Naive thymus-derived CD8-positive, alpha-beta T cell (primary cell): ENCODE measurements around the gene ALKBH8. TPM values are rescaled to one million over a fixed set of nuclear protein-coding genes. Genes with fewer than 3 reads are reported as not detected.
"Not testable (repeated sequence)": the region's sequence is repeated elsewhere in the genome, so short reads cannot be mapped to it uniquely, and the experiment has no call there.

Source experiments
- ATAC-seq, 2 donors: fragments of 150-1000 bp; cut with Tn5 transposase in 1 of 2; sonication (Bioruptor Pico), chemical (Tn5 transposase) in 1 of 2; 1 replicate in 1 of 2; 2 replicates in 1 of 2; pipeline ENCODE4 v1.10.0; 2021; ENCODE audit warnings: mild to moderate bottlenecking in 2 of 2, moderate library complexity in 2 of 2
- POLR2A ChIA-PET: fragments of 350-600 bp; sonication (Branson Sonifier 250); formaldehyde crosslinking; loops from one replicate; lab custom pipeline; 2021; ENCODE audit warnings: antibody characterized with exemption; lab: Charles Lee
- DNase-seq, 10 donors: peaks; one replicate each; pipeline versions ENCODE4 v3.0.0 to v3.0.0-alpha.2; 2020 to 2022
- H3K27ac Mint-ChIP-seq, 10 donors: one replicate each; pipeline ENCODE4 v1.8.0; 2020 to 2022; ENCODE audit warnings: mild to moderate bottlenecking in 10 of 10, mixed read lengths in 10 of 10, moderate library complexity in 4 of 10, inconsistent platforms in 1 of 10
- H3K27me3 Mint-ChIP-seq, 5 donors: one replicate each; pipeline ENCODE4 v1.8.0; 2021 to 2022; ENCODE audit warnings: mixed read lengths in 5 of 5
- H3K36me3 Mint-ChIP-seq, 3 donors: one replicate each; pipeline ENCODE4 v1.8.0; 2020 to 2022; ENCODE audit warnings: mixed read lengths in 3 of 3, mild to moderate bottlenecking in 2 of 3, inconsistent platforms in 1 of 3
- H3K4me1 Mint-ChIP-seq, 4 donors: one replicate each; pipeline ENCODE4 v1.8.0; 2021 to 2022; ENCODE audit warnings: mixed read lengths in 4 of 4
- H3K4me3 Mint-ChIP-seq, 10 donors: one replicate each; pipeline ENCODE4 v1.8.0; 2020 to 2022; ENCODE audit warnings: mild to moderate bottlenecking in 10 of 10, mixed read lengths in 10 of 10, moderate library complexity in 6 of 10, inconsistent platforms in 1 of 10
- H3K9me3 Mint-ChIP-seq, 9 donors: one replicate each; pipeline ENCODE4 v1.8.0; 2020 to 2022; ENCODE audit warnings: mixed read lengths in 9 of 9, mild to moderate bottlenecking in 3 of 9, inconsistent platforms in 1 of 9, moderate library complexity in 1 of 9
- polyA plus RNA-seq, 3 donors: library from polyadenylated mRNA; unstranded; fragments of 300-500 nt; fragmentation: Illumina TruSeq; gene quantifications; one replicate each; pipeline ENCODE4 v1.2.3, GENCODE V29; 2021
- total RNA-seq, 8 experiments: library from RNA in 2 of 8; stranded (reverse) in 2 of 8; gene quantifications; one replicate each; pipeline ENCODE4 v1.2.3 and lab custom pipeline; 2021 to 2026

Gene ALKBH8
- total and polyA plus RNA-seq, 5 experiments from 2014 or later: 6.1 to 18.2 (median 11.9) TPM

DNA sequence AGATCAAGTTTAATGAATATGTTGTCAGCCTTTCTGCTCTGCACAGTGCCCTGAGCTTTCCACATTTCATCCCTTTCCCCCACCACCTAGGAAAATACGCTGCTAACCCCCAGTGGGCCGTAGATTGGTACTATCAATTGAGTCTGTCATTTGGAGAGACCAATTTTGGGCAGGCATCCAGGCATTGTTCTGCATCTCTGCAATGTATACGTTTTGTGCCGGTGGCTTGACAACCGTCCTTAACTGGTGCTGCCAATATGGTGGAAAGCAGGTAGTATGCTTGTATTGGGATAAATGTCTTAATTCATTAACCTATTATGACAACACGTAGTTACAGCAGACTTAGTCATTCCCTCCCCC, 26.7 kb upstream of the ALKBH8 start:
- Mint-ChIP-seq H3K27me3 (peaks cover 55 to 84% (median 75%) of the 10 kb centered on the region in 5 donors), H3K36me3 (peaks cover 0 to 12% (median 3%) of the 10 kb centered on the region in 3 donors), H3K9me3 (peaks cover 0 to 5% (median 0%) of the 10 kb centered on the region in 9 donors), H3K4me1 (peaks cover 13 to 29% (median 27%) of the 10 kb centered on the region in 4 donors), H3K4me3 (peak overlapping the region; percentile 81 to 95 (median 88)), H3K27ac (peak overlapping the region in 1 of 10 donors; percentile 70)
- peak; percentile 15 for ATAC-seq
- DNase-seq: no peak
- POLR2A ChIA-PET: no interaction called here

DNA sequence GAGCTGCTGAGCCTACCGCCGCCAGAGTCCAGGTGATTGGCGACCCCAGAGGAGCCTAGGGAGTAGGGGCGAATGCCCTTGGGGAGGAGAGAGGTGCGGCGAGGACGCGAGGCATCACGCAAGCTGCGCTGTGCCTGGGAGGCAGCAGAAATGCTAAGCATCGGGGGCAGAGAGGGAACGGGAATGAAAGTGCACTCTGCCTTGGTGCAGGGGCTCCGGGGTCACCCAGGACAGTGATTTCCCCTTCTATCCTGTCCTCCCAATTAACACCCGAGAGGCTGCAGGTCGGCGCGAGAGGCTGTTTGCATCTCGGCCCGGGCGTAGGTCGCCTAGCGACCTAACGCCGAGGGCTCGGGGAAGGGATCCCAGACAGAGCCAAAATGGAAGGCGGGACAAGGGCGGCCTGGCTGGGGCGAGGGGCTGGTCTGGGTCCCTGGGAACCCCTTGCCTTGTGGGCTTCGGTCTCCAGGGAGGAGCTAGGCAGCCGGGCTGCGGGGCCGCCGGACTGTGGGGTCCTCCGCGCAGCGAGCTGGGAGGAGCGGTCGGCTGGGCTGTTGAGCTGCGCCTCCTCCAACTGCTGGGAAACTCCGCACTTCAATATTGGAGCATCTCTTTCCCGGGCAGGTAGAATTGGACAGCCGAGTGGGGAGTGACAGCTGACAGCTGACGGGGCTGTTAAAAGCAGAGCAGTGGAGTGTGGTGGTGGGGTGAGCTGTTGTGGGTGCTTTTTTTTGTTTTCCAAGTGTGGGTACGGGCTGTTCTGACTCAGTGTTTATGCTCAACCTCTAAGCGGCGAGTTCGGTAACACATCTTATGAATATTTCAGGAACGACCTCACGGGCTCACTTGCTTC, 26.1 kb upstream of the ALKBH8 start:
- Mint-ChIP-seq H3K27ac (peak overlapping the region in 2 of 10 donors; percentile 67 to 70), H3K27me3 (peaks cover 54 to 84% (median 77%) of the 10 kb centered on the region in 5 donors)
- POLR2A ChIA-PET: no interaction called here

DNA sequence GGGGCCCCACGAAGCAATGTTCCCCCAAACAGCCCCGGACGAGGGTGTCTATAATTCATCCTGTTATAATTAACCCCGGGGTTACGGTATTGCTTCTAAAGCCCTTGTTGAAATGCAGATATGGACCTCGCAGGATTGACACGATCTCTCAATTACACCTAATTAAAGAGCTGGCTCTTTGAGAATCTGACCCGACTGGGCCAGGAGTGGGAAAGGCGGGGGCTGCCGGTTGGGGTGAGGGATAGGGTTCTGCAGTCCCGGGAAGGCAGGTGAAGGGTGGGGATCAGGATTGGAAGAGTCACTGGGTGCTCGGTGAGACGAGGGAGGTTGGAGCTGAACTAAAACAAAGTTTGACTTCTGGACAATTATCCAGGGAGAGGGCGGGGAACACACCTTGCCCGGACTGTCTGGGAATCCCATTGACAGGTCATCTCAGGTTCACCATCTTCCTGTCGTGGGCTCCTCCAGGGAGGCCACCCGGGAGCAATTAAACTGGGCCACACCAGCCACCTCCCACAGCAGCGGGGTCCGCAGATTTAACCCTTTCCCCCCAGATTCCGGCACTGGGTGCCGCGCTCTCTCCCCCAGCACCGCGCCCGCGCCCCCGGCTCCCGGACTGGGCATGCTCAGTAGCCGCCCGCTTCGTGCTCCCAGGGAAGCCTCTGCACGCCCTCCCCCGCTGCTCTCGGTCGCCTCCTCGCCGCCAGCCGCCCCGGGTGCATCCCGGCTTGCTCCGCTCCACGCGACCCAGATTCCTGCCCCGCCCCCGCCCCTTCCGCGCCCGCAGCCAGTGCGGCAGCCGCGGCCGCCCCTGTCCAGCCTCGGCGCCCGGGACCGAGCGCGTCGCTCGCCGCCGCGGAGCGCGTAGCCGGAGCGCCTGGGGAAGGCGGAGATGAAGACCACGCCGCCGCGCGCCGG, 25.2 kb upstream of the ALKBH8 start, which contains the start of gene ELMOD1:
Gene ELMOD1, plus strand, starts transcription at position 688 of the 918 bp plus-strand sequence. CDS start 27,043 bp downstream, outside the sequence.
- peaks cover 60 to 87% (median 82%) of the 10 kb centered on the region in 5 donors for H3K27me3 Mint-ChIP-seq
- peak within 1 kb of the TSS in 5 of 10 donors; percentile 25 to 90 (median 67) for H3K27ac Mint-ChIP-seq
- POLR2A ChIA-PET: interaction anchor here (0.9 kb wide), 1 partner anchor 18 kb away, joined by 3 read pairs; no protein-coding TSS in a partner anchor
- peaks cover 0 to 12% (median 3%) of the 10 kb centered on the region in 3 donors for H3K36me3 Mint-ChIP-seq
- ATAC-seq (peak; percentile 54 to 56), DNase-seq (peak in 7 of 10 donors; percentile 22 to 60 (median 25))
- peaks cover 0 to 5% (median 0%) of the 10 kb centered on the region in 9 donors for H3K9me3 Mint-ChIP-seq
- H3K4me1 Mint-ChIP-seq: peaks cover 13 to 29% (median 27%) of the 10 kb centered on the region in 4 donors
- H3K4me3 Mint-ChIP-seq: peak within 1 kb of the TSS; percentile 81 to 95 (median 88)

More for the DNA sequence above, 26.1 kb upstream of the ALKBH8 start:
- H3K4me1 Mint-ChIP-seq: peaks cover 13 to 29% (median 27%) of the 10 kb centered on the region in 4 donors
- H3K4me3 Mint-ChIP-seq: peak overlapping the region; percentile 81 to 95 (median 88)
- H3K36me3 Mint-ChIP-seq: peaks cover 0 to 12% (median 3%) of the 10 kb centered on the region in 3 donors
- DNase-seq (peak in 2 of 10 donors; percentile 14 to 15), ATAC-seq (peak; percentile 50 to 59)
- H3K9me3 Mint-ChIP-seq: peaks cover 0 to 5% (median 0%) of the 10 kb centered on the region in 9 donors

DNA sequence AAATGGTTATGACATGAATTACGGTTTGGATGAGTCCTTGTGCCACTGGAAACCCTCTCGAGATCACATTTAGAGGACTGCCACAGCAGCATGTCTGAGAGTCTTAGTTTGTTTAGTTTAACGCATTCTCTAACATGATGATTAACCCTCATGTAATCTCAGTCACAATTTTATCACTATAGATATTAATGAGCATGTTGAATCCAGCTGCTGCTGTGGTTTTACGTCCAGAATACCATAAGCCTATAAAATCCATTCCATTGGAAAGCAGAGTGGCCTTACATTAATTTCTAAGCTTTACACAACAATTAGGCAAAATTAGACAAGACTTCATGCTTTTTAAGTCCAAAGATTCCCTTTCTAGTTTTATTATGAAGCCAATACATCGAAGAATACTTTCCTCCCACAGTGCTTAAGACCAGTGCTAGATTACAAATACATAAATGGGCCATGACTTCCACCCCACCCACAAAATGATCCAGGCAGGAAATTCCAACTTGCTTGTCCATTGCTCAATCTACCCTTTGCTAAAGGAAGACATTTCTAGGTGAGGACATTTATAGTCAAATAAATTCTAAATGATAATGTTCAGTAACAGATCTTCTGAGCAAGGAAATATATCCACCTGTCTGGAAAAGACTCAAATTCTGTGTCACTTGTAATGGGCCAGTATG, 21.9 kb upstream of the ALKBH8 start:
- Mint-ChIP-seq H3K4me1 (peaks cover 13 to 24% (median 23%) of the 10 kb centered on the region in 4 donors), H3K27me3 (peaks cover 47 to 79% (median 67%) of the 10 kb centered on the region in 5 donors), H3K9me3 (peaks cover 0 to 5% (median 0%) of the 10 kb centered on the region in 9 donors), H3K36me3 (peaks cover 0 to 12% (median 3%) of the 10 kb centered on the region in 3 donors), H3K27ac (no peak overlapping the region), H3K4me3 (peak overlapping the region in 1 of 10 donors; percentile 12)
- DNase-seq (no peak), ATAC-seq (no peak)
- POLR2A ChIA-PET: no interaction called here

DNA sequence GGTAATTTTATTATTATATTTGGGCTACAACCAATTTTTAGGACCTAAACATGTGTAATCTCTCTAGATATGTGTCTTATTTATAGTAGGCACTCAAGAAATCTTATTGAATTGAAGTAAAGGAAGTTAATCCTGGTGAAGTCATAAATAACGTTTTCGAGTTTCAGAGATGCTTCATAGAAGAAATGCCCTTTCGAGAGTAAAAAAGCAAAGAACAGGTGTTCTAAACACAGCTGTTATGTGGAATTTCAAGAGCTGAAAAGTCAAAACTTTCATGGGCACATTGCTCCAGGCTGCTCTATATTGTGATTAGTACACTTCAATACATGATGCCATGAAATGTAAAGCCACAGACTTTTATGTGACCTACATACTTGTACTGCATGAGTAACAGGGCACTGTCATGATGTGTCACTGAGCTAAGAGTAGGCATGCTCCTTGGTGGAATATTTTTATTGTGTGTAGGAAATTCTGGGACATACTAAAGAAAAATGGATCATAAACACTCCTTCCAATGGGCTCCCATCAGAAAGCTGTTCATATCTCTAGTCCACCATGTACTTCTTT, 18.2 kb upstream of the ALKBH8 start:
- ATAC-seq: no peak
- H3K27me3 Mint-ChIP-seq: peaks cover 34 to 58% (median 49%) of the 10 kb centered on the region in 5 donors
- POLR2A ChIA-PET: no interaction called here

DNA sequence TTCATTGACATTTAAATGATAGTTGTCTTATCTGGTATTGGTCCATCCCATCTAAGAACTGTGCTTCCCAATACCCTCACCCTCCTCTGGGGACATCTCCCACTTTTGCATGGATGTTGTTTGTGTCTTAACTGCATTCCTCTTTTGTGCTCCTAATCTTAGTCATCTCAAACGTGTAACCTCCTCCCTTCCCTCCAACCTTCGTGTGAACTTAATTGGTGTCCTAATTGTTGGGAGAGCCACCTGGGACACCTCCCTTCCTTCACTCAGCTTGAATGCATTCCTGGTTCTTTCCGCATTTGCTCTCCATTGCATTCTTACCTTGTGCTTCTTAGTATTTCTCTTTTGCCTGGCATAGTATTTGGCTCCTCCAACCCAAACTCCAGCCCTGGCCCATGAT, 15.6 kb upstream of the ALKBH8 start:
- H3K9me3 Mint-ChIP-seq: peaks cover 0 to 7% (median 0%) of the 10 kb centered on the region in 9 donors
- ATAC-seq: no peak

More for the DNA sequence above, 18.2 kb upstream of the ALKBH8 start:
- Mint-ChIP-seq H3K27ac (no peak overlapping the region), H3K9me3 (peaks cover 0 to 10% (median 2%) of the 10 kb centered on the region in 9 donors), H3K4me3 (no peak overlapping the region), H3K36me3 (peaks cover 0 to 5% (median 0%) of the 10 kb centered on the region in 3 donors), H3K4me1 (no peaks in the 10 kb centered on the region)
- no peak for DNase-seq

DNA sequence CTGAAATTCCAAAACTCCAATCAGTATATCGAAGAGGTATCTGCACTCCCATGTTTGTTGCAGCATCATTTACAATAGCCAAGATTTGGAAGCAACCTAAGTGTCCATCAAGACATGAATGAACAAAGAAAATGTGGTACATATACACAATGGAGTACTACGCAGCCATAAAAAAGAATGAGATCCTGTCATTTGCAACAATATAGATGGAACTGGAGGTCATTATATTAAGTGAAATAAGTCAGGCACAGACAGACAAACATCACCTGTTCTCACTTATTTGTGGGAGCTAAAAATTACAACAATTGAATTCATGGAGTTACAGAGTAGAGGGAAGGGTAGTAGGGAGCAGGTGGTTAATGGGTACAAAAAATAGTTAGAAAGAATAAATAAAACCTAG, 13.6 kb upstream of the ALKBH8 start:
- H3K4me1 Mint-ChIP-seq, DNase-seq, H3K9me3 Mint-ChIP-seq, ATAC-seq, H3K4me3 Mint-ChIP-seq, POLR2A ChIA-PET, H3K27ac Mint-ChIP-seq, H3K36me3 Mint-ChIP-seq: not testable (repeated sequence)
- peaks cover 5 to 21% (median 14%) of the 10 kb centered on the region in 5 donors for H3K27me3 Mint-ChIP-seq

More for the DNA sequence above, 15.6 kb upstream of the ALKBH8 start:
- H3K4me3 Mint-ChIP-seq: no peak overlapping the region
- H3K27me3 Mint-ChIP-seq: peaks cover 10 to 35% (median 24%) of the 10 kb centered on the region in 5 donors
- POLR2A ChIA-PET: interaction anchor here (0.7 kb wide), 1 partner anchor 306 kb away, joined by 3 read pairs; no protein-coding TSS in a partner anchor
- no peaks in the 10 kb centered on the region for H3K36me3 Mint-ChIP-seq
- H3K4me1 Mint-ChIP-seq: no peaks in the 10 kb centered on the region
- no peak for DNase-seq
- H3K27ac Mint-ChIP-seq: peak overlapping the region in 2 of 10 donors; percentile 6 to 46

DNA sequence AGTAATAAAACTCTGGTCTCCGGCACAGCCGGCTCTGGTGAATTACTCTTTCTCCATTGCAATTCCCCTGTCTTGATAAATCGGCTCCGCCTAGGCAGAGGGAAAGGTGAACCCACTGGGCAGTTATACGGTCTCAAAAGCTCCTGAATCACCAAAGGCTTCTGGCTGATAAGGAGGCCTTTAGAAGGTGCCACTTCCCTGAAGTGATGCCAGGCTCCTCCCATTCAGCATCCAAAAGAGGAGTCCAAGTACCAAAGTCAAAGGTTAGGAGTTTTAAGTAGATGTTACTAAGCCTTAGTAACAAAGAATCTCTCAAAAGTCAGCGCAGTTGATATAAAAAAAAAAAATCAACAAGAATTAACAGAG, 11.8 kb upstream of the ALKBH8 start:
- DNase-seq (no peak), ATAC-seq (no peak)
- Mint-ChIP-seq H3K27ac (peak overlapping the region in 2 of 10 donors; percentile 43 to 57), H3K4me3 (no peak overlapping the region), H3K27me3 (peaks cover 0 to 14% (median 12%) of the 10 kb centered on the region in 5 donors), H3K9me3 (peaks cover 0 to 7% (median 0%) of the 10 kb centered on the region in 9 donors), H3K36me3 (no peaks in the 10 kb centered on the region), H3K4me1 (no peaks in the 10 kb centered on the region)
- POLR2A ChIA-PET: no interaction called here

DNA sequence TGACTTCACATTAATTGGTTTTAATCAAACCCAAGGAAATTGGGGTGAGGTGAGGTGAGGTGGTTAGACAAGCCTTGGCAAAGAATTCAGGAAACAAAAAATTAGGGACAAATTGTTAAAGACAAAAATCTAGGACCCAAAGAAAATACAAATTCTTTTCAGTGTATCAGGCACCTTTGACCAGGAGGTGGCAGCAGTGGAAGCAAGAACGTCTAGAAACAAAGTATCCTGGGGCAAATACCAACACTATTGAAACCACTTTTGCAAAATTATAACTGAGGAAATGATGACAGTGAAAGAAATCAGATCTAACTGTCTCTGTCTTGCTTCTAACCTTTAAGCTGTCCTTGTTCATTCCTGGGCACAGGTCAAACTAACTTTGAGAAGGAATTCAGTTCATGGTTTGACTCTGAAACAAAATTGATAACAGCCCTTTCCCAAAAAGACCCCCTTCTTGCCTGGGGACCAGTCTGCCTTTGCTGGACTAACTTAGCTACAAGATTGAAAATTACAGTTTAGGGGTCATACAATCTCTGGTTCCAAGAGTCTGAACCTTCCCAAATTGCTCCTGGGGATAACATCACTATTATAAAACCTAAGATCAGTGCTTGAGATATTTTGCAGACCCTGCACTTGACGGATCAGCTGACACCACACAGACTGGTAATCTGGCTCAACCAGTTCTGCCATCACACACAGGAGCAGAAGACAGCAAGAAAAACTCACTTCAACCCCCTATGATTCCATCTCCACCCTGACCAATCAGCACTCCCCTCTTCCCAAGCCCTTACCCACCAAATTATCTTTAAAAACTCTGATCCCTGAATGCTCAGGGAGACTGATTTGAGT, 11.2 kb upstream of the ALKBH8 start:
- H3K36me3 Mint-ChIP-seq, H3K9me3 Mint-ChIP-seq, POLR2A ChIA-PET, H3K4me1 Mint-ChIP-seq, H3K4me3 Mint-ChIP-seq: not testable (repeated sequence)
- H3K27me3 Mint-ChIP-seq: peaks cover 0 to 16% (median 10%) of the 10 kb centered on the region in 5 donors
- peak overlapping the region in 1 of 10 donors; percentile 57 for H3K27ac Mint-ChIP-seq
- peak in 9 of 10 donors; percentile 13 to 70 (median 41) for DNase-seq
- ATAC-seq: peak; percentile 54 to 56

DNA sequence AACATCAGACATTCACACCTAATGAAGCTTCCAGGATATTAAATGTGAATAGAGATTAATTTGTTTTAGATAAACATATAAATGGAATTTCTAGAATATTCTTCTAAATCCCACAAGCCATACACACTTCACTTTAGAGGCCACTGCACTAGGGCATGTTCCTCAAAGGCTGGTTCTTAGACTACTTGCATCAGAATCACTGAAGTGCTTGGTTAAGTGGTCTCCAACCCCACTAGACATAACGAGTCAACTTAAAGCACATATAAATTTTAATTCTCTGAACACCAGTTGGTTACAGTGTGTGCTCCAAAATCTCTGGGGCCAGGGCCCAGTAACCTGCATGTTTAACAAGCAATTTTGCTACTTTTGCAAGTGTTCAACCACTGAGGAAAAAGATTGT, 7.9 kb upstream of the ALKBH8 start:
- DNase-seq (no peak), ATAC-seq (no peak)
- no peaks in the 10 kb centered on the region for H3K36me3 Mint-ChIP-seq
- POLR2A ChIA-PET: no interaction called here
- H3K9me3 Mint-ChIP-seq: no peaks in the 10 kb centered on the region
- no peaks in the 10 kb centered on the region for H3K4me1 Mint-ChIP-seq
- no peak overlapping the region for H3K27ac Mint-ChIP-seq
- no peak overlapping the region for H3K4me3 Mint-ChIP-seq
- H3K27me3 Mint-ChIP-seq: peaks cover 0 to 9% (median 2%) of the 10 kb centered on the region in 5 donors

DNA sequence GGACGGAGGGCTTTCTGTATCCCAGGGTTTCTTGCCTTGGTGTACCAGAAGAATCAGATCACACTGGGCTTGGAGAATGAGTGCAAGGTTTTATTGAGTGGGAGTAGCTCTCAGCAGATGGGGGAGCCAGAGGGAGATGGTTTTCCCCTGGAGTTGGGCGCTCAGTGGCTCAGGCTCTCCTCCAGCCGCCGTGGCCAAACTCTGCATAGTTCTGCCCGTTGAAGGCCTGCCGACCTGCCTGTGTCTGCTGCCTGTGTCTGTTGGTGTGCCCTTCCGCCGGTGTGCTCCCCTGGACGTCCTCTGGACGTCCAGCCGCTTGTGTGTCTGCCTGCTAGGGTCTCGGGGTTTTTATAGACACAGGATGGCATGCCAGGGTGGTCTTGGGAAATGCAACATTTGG, 4.5 kb upstream of the ALKBH8 start:
- no peak overlapping the region for H3K4me3 Mint-ChIP-seq
- ATAC-seq (no peak), DNase-seq (no peak)
- peak overlapping the region in 1 of 10 donors; percentile 56 for H3K27ac Mint-ChIP-seq
- peaks cover 15 to 30% (median 21%) of the 10 kb centered on the region in 4 donors for H3K4me1 Mint-ChIP-seq
- no peaks in the 10 kb centered on the region for H3K36me3 Mint-ChIP-seq
- no peaks in the 10 kb centered on the region for H3K9me3 Mint-ChIP-seq
- POLR2A ChIA-PET: no interaction called here
- peaks cover 0 to 6% (median 2%) of the 10 kb centered on the region in 5 donors for H3K27me3 Mint-ChIP-seq
